A549 (cell line): ENCODE measurements around the gene RNH1. TPM values are rescaled to one million over a fixed set of nuclear protein-coding genes. Genes with fewer than 3 reads are reported as not detected.

Experiments used
- ATAC-seq, 2 experiments: fragments of 200-7000 bp in 1 of 2; fragments of >200 bp in 1 of 2; cut with Nextera tagmentation in 1 of 2; cut with Tn5 transposase in 1 of 2; 3 replicates each; pipeline versions ENCODE4 v1.8.0 to v1.9.1; 2018 to 2020; ENCODE audit warnings: mild to moderate bottlenecking in 1 of 2, moderate library complexity in 1 of 2
- CTCF ChIA-PET: fragments of 300-600 bp; sonication (Branson Sonifier 250); formaldehyde crosslinking; extraction: SDS; loops from one replicate; lab custom pipeline; 2021; ENCODE audit warnings: antibody characterized with exemption, inconsistent platforms; lab: Yijun Ruan, JAX
- POLR2A ChIA-PET: fragments of 350-600 bp; formaldehyde crosslinking; extraction: SDS; loops from one replicate; lab custom pipeline; 2021; ENCODE audit warnings: antibody characterized with exemption, inconsistent platforms; lab: Yijun Ruan, JAX
- DNase-seq, 2 experiments: peaks; one replicate each; pipeline versions ENCODE4 v3.0.0 to v3.0.0-alpha.2; 2011 to 2016; ENCODE audit warnings: low read depth in 1 of 2, low spot score in 1 of 2
- FAIRE-seq: peaks from 2 replicates; lab custom pipeline; 2011; peaks lifted over from hg19 to GRCh38; lab: Jason Lieb, UNC
- H3K27ac ChIP-seq, 2 experiments: fragments of >200 bp; sonication (Bioruptor Twin); formaldehyde crosslinking; 3 replicates each; pipeline ENCODE4 v1.5.1; 2016 to 2017
- H3K4me1 ChIP-seq: fragments of >200 bp; sonication (Bioruptor Twin); formaldehyde crosslinking; 3 replicates; pipeline ENCODE4 v1.6.1; 2016
- H3K4me2 ChIP-seq: fragments of >200 bp; sonication (Bioruptor Twin); formaldehyde crosslinking; 3 replicates; pipeline ENCODE4 v1.6.1; 2016
- H3K4me3 ChIP-seq: fragments of >200 bp; sonication (Bioruptor Twin); formaldehyde crosslinking; 3 replicates; pipeline ENCODE4 v1.5.1; 2016
- H3K9me3 ChIP-seq: fragments of >200 bp; sonication (Bioruptor Twin); formaldehyde crosslinking; 3 replicates; pipeline ENCODE4 v1.6.1; 2016
- ATOH8 ChIP-seq: fragments of 250-450 bp; sonication (Bioruptor Pico); IDR thresholded peaks from 2 replicates; pipeline ENCODE4 v1.5.0; 2020; ENCODE audit warnings: low read depth, mild to moderate bottlenecking, moderate library complexity
- BHLHE40 ChIP-seq: IDR thresholded peaks from 2 replicates; pipeline ENCODE4 v1.6.1; 2012; ENCODE audit warnings: low read depth, low read length, inconsistent platforms
- CBX2 ChIP-seq: fragments of 200-600 bp; sonication (generic); IDR thresholded peaks from 2 replicates; pipeline ENCODE4 v1.6.1; 2016; ENCODE audit warnings: low read depth, mild to moderate bottlenecking, borderline replicate concordance
- CBX8 ChIP-seq: fragments of 200-600 bp; sonication (generic); IDR thresholded peaks from 2 replicates; pipeline ENCODE4 v1.6.1; 2016
- CEBPB ChIP-seq, 2 experiments: fragments of >200 bp in 1 of 2; sonication (Bioruptor Twin) in 1 of 2; formaldehyde crosslinking in 1 of 2; IDR thresholded peaks; 2 replicates each; pipeline ENCODE4 v1.6.1; 2012 to 2016
- CHD2 ChIP-seq: fragments of 150-350 bp; IDR thresholded peaks from 2 replicates; pipeline ENCODE4 v1.6.1; 2014; ENCODE audit warnings: low read length; ENCODE audit not compliant: partially characterized antibody
- CHD4 ChIP-seq: fragments of 200-600 bp; sonication (generic); IDR thresholded peaks from 2 replicates; pipeline ENCODE4 v1.6.1; 2016; ENCODE audit warnings: antibody characterized with exemption, mild to moderate bottlenecking, borderline replicate concordance
- E2F6 ChIP-seq: IDR thresholded peaks from 2 replicates; pipeline ENCODE4 v1.6.1; 2012; ENCODE audit warnings: low read depth, borderline replicate concordance
- EHF ChIP-seq: fragments of 250-450 bp; sonication (Bioruptor Pico); IDR thresholded peaks from 2 replicates; pipeline ENCODE4 v1.5.0; 2020; ENCODE audit warnings: mild to moderate bottlenecking
- EHMT2 ChIP-seq: fragments of 200-600 bp; sonication (generic); IDR thresholded peaks from 2 replicates; pipeline ENCODE4 v1.6.1; 2016; ENCODE audit warnings: antibody characterized with exemption, low read depth, mild to moderate bottlenecking, moderate library complexity
- EP300 ChIP-seq, 2 experiments: fragments of >200 bp; sonication (Bioruptor Twin); formaldehyde crosslinking; IDR thresholded peaks; 2 replicates in 1 of 2; 3 replicates in 1 of 2; pipeline ENCODE4 v1.6.1; 2016 to 2017
- FOSB ChIP-seq: fragments of 250-450 bp; sonication (Bioruptor Pico); IDR thresholded peaks from 2 replicates; pipeline ENCODE4 v1.5.0; 2020; ENCODE audit warnings: mild to moderate bottlenecking, moderate library complexity
- FOSL2 ChIP-seq, 2 experiments: fragments of 450-650 bp in 1 of 2; fragments of >200 bp in 1 of 2; sonication (Bioruptor Twin) in 1 of 2; formaldehyde crosslinking; IDR thresholded peaks; 2 replicates each; pipeline versions ENCODE4 v1.5.0 to v1.6.1; 2016 to 2020; ENCODE audit warnings: mild to moderate bottlenecking in 1 of 2, moderate library complexity in 1 of 2
- FOXS1 ChIP-seq: fragments of 250-450 bp; sonication (Bioruptor Pico); IDR thresholded peaks from 2 replicates; pipeline ENCODE4 v1.5.0; 2020; ENCODE audit warnings: mild to moderate bottlenecking, moderate library complexity
- HEYL ChIP-seq: fragments of 250-450 bp; sonication (Bioruptor Pico); IDR thresholded peaks from 2 replicates; pipeline ENCODE4 v1.8.0; 2021; ENCODE audit warnings: mild to moderate bottlenecking, moderate library complexity
- HOXA7 ChIP-seq: fragments of 250-450 bp; sonication (Bioruptor Pico); IDR thresholded peaks from 2 replicates; pipeline ENCODE4 v1.5.0; 2020; ENCODE audit warnings: mild to moderate bottlenecking, moderate library complexity
- HOXB13 ChIP-seq: fragments of 250-450 bp; sonication (Bioruptor Pico); IDR thresholded peaks from 2 replicates; pipeline ENCODE4 v1.5.0; 2020; ENCODE audit warnings: low read depth, mild to moderate bottlenecking, moderate library complexity
- HOXB5 ChIP-seq: fragments of 250-450 bp; sonication (Bioruptor Pico); IDR thresholded peaks from 2 replicates; pipeline ENCODE4 v1.5.0; 2020; ENCODE audit warnings: mild to moderate bottlenecking, moderate library complexity
- JUNB ChIP-seq: fragments of >200 bp; sonication (Bioruptor Twin); formaldehyde crosslinking; IDR thresholded peaks from 2 replicates; pipeline ENCODE4 v1.6.1; 2016
- KDM1A ChIP-seq: fragments of 200-600 bp; sonication (generic); IDR thresholded peaks from 2 replicates; pipeline ENCODE4 v1.6.1; 2016; ENCODE audit warnings: low read depth, mild to moderate bottlenecking
- KDM5A ChIP-seq: fragments of 200-600 bp; sonication (generic); IDR thresholded peaks from 2 replicates; pipeline ENCODE4 v1.6.1; 2016; ENCODE audit warnings: antibody characterized with exemption, mild to moderate bottlenecking
- MAX ChIP-seq: IDR thresholded peaks from 2 replicates; pipeline ENCODE4 v1.6.1; 2012
- MAZ ChIP-seq: fragments of 150-350 bp; IDR thresholded peaks from 2 replicates; pipeline ENCODE4 v1.6.1; 2014; ENCODE audit warnings: antibody characterized with exemption, low read depth, low read length, borderline replicate concordance
- NPAS2 ChIP-seq: fragments of 250-450 bp; sonication (Bioruptor Pico); IDR thresholded peaks from 2 replicates; pipeline ENCODE4 v1.8.0; 2022; ENCODE audit warnings: mild to moderate bottlenecking, moderate library complexity, borderline replicate concordance
- RFX5 ChIP-seq: fragments of 450-650 bp; IDR thresholded peaks from 2 replicates; pipeline ENCODE4 v1.7.1; 2014; ENCODE audit warnings: antibody characterized with exemption, mild to moderate bottlenecking, moderate library complexity
- RNF2 ChIP-seq: fragments of 200-600 bp; sonication (generic); IDR thresholded peaks from 2 replicates; pipeline ENCODE4 v1.6.1; 2016; ENCODE audit warnings: low read depth, mild to moderate bottlenecking, antibody characterized with exemption, moderate library complexity, borderline replicate concordance
- SMC3 ChIP-seq: fragments of >200 bp; sonication (Bioruptor Twin); formaldehyde crosslinking; IDR thresholded peaks from 3 replicates; pipeline ENCODE4 v1.6.1; 2018; ENCODE audit warnings: inconsistent platforms
- TFCP2L1 ChIP-seq: fragments of 250-450 bp; sonication (Bioruptor Pico); IDR thresholded peaks from 2 replicates; pipeline ENCODE4 v1.5.0; 2021; ENCODE audit warnings: mild to moderate bottlenecking
- TP53 ChIP-seq: fragments of 250-450 bp; sonication (Bioruptor Pico); IDR thresholded peaks from 2 replicates; pipeline ENCODE4 v1.5.0; 2021; ENCODE audit warnings: mild to moderate bottlenecking, moderate library complexity
- USF2 ChIP-seq: fragments of 450-650 bp; IDR thresholded peaks from 2 replicates; pipeline ENCODE4 v1.6.1; 2014; ENCODE audit warnings: antibody characterized with exemption
- ZFP36 ChIP-seq: fragments of 450-650 bp; IDR thresholded peaks from 2 replicates; pipeline ENCODE4 v1.6.1; 2014; ENCODE audit warnings: borderline replicate concordance; ENCODE audit not compliant: partially characterized antibody
- ZNF302 ChIP-seq: fragments of 250-450 bp; sonication (Bioruptor Pico); IDR thresholded peaks from 2 replicates; pipeline ENCODE4 v1.9.0; 2021; ENCODE audit warnings: inconsistent platforms, mild to moderate bottlenecking, moderate library complexity
- ZSCAN20 ChIP-seq: fragments of 250-450 bp; sonication (Bioruptor Pico); IDR thresholded peaks from 2 replicates; pipeline ENCODE4 v1.8.0; 2022; ENCODE audit warnings: mild to moderate bottlenecking, moderate library complexity
- WGBS: methylation state at CpG from one replicate; pipeline ENCODE4 v1.1.6; 2017; ENCODE audit errors: missing lambda C conversion rate; 5-methylcytosine and 5-hydroxymethylcytosine counted together
- polyA plus RNA-seq, 4 experiments: library from polyadenylated mRNA; depleted of rRNA in 3 of 4; stranded (reverse); fragments of >200 nt; fragmentation: RNase III in 1 of 4; extraction: RNeasy Plus Mini Kit Qiagen cat#74134 plus additional on column Dnase treatment in 1 of 4; gene quantifications; 2 replicates in 3 of 4; 3 replicates in 1 of 4; pipeline ENCODE4 v1.2.3, GENCODE V29; 2011 to 2017
- TF ChIP-seq, protein P1 (sequence below): fragments of 150-350 bp; IDR thresholded peaks from 2 replicates; pipeline ENCODE4 v1.6.1; 2014; ENCODE audit warnings: low read depth, mild to moderate bottlenecking, low read length
- TF ChIP-seq, protein P2 (sequence below): fragments of >200 bp; sonication (Bioruptor Twin); formaldehyde crosslinking; IDR thresholded peaks from 3 replicates; pipeline ENCODE4 v1.5.1; 2016

Gene RNH1
- polyA plus RNA-seq, 2 of the 4 experiments (the other 2 are of a cell fraction) = 85.8 to 135 TPM

GRCh38 chr11:518463-519202, 11.6 kb upstream of the RNH1 start:
- 6% methylated on average over 33 of the region's 74 CpGs for WGBS
- POLR2A ChIA-PET = interaction anchor here (0.6 to 2.0 kb wide), 4 partner anchors 9 to 57 kb away, joined by 3 to 5 read pairs (median 3); partner anchors contain the start of genes PHRF1 and RNH1
- peak overlapping the region; percentile 28; the same call in 2 of the 3 replicates for H3K4me3 ChIP-seq
- H3K4me1 ChIP-seq = peaks cover 5% of the 10 kb centered on the region; the same call in 1 of the 3 replicates
- ATAC-seq = peak; percentile 99
- FAIRE-seq = peak; percentile 74
- peaks cover 15% of the 10 kb centered on the region for H3K9me3 ChIP-seq
- H3K27ac ChIP-seq = peak overlapping the region; percentile 82 to 94
- peak overlapping the region; percentile 74 for H3K4me2 ChIP-seq
- peak; percentile 93 to 97 for DNase-seq
- CTCF ChIA-PET = interaction anchor here (0.6 to 2.6 kb wide), 48 partner anchors 9 to 267 kb away, joined by 3 to 55 read pairs (median 5); partner anchors contain the start of genes ANO9, HRAS, LMNTD2 and PKP3
- TF ChIP-seq HEYL (CRISPR knock-in tag) (0 out of 2 replicates have a peak, but pooled peaks have one; percentile 49), CHD2 (no peak), RNF2 (no peak), EP300 (IDR thresholded peaks at IDR 0.05) (no peak), EHMT2 (no peak), JUNB (no peak), HOXB5 (CRISPR knock-in tag) (peak; percentile 91; the same call in 1 of the 2 replicates), CBX8 (no peak), KDM1A (no peak), BHLHE40 (peak; percentile 81), USF2 (peak; percentile 92), ZNF302 (no peak), RFX5 (0 out of 2 replicates have a peak, but pooled peaks have one; percentile 30), E2F6 (peak; percentile 98), ZFP36 (no peak), HOXA7 (CRISPR knock-in tag) (no peak), CBX2 (no peak), EHF (CRISPR knock-in tag) (peak; percentile 88), NPAS2 (no peak), FOSB (CRISPR knock-in tag) (no peak), FOXS1 (CRISPR knock-in tag) (peak; percentile 81; the same call in 1 of the 2 replicates), TFCP2L1 (peak; percentile 87; the same call in 1 of the 2 replicates), TP53 (CRISPR knock-in tag) (peak; percentile 60; the same call in 1 of the 2 replicates), HOXB13 (CRISPR knock-in tag) (peak; percentile 48; the same call in 1 of the 2 replicates), MAX (peak; percentile 96), ZSCAN20 (CRISPR knock-in tag) (no peak), SMC3 (peak; percentile 86), CEBPB (IDR thresholded peaks at IDR 0.05) (no peak), FOSL2 (IDR thresholded peaks at IDR 0.05) (no peak; the same call in 1 of the 2 replicates), FOSL2 (CRISPR knock-in tag; IDR thresholded peaks at IDR 0.05) (peak; percentile 93), ATOH8 (peak; percentile 78; the same call in 1 of the 2 replicates), MAZ (peak; percentile 57; the same call in 1 of the 2 replicates), KDM5A (no peak), CHD4 (no peak)
- TF ChIP-seq, protein P1, sequence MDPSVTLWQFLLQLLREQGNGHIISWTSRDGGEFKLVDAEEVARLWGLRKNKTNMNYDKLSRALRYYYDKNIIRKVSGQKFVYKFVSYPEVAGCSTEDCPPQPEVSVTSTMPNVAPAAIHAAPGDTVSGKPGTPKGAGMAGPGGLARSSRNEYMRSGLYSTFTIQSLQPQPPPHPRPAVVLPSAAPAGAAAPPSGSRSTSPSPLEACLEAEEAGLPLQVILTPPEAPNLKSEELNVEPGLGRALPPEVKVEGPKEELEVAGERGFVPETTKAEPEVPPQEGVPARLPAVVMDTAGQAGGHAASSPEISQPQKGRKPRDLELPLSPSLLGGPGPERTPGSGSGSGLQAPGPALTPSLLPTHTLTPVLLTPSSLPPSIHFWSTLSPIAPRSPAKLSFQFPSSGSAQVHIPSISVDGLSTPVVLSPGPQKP = no peak
- TF ChIP-seq, protein P2, sequence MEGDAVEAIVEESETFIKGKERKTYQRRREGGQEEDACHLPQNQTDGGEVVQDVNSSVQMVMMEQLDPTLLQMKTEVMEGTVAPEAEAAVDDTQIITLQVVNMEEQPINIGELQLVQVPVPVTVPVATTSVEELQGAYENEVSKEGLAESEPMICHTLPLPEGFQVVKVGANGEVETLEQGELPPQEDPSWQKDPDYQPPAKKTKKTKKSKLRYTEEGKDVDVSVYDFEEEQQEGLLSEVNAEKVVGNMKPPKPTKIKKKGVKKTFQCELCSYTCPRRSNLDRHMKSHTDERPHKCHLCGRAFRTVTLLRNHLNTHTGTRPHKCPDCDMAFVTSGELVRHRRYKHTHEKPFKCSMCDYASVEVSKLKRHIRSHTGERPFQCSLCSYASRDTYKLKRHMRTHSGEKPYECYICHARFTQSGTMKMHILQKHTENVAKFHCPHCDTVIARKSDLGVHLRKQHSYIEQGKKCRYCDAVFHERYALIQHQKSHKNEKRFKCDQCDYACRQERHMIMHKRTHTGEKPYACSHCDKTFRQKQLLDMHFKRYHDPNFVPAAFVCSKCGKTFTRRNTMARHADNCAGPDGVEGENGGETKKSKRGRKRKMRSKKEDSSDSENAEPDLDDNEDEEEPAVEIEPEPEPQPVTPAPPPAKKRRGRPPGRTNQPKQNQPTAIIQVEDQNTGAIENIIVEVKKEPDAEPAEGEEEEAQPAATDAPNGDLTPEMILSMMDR = peak; percentile 100
